Measurements from ENCODE around the gene PRTG. TPM values are rescaled to one million over a fixed set of nuclear protein-coding genes. Genes with fewer than 3 reads are reported as not detected.

Gene PRTG
- total RNA-seq, 1 donor from 2014 or later = under 0.01 TPM

DNA sequence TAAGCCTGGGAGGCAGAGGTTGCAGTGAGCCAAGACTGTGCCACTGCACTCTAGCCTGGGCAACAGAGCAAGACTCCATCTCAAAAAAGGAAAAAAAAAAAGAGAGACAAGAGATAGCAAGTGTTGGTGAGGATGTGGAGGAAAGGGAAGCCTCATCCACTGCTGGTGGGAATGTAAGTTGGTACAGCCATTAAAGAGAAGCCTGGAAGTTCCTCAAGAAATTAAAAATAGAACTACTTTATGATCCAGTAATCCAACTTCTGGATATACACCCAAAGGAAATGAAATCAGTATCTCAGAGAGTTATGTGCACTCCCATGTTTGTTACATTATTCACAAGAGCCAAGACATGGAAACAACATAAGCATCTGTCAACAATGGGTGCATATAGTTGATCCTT is 169.7 kb downstream of the PRTG start:
- H3K27me3 ChIP-seq (ENCODE audit: control insufficient read depth, insufficient read depth, low read length) = no peaks in the 10 kb centered on the region
- DNase-seq (ENCODE audit: low read depth) (no peak), FAIRE-seq (no peak)
- no peak overlapping the region for H3K4me3 ChIP-seq (ENCODE audit: low read depth, low read length)
- H3K36me3 ChIP-seq (ENCODE audit: control insufficient read depth, insufficient read depth, low read length) = no peaks in the 10 kb centered on the region
- TF ChIP-seq, protein P1, sequence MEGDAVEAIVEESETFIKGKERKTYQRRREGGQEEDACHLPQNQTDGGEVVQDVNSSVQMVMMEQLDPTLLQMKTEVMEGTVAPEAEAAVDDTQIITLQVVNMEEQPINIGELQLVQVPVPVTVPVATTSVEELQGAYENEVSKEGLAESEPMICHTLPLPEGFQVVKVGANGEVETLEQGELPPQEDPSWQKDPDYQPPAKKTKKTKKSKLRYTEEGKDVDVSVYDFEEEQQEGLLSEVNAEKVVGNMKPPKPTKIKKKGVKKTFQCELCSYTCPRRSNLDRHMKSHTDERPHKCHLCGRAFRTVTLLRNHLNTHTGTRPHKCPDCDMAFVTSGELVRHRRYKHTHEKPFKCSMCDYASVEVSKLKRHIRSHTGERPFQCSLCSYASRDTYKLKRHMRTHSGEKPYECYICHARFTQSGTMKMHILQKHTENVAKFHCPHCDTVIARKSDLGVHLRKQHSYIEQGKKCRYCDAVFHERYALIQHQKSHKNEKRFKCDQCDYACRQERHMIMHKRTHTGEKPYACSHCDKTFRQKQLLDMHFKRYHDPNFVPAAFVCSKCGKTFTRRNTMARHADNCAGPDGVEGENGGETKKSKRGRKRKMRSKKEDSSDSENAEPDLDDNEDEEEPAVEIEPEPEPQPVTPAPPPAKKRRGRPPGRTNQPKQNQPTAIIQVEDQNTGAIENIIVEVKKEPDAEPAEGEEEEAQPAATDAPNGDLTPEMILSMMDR (IDR thresholded peaks at IDR 0.05; ENCODE audit: insufficient read depth, low read length, severe bottlenecking) = no peak

DNA sequence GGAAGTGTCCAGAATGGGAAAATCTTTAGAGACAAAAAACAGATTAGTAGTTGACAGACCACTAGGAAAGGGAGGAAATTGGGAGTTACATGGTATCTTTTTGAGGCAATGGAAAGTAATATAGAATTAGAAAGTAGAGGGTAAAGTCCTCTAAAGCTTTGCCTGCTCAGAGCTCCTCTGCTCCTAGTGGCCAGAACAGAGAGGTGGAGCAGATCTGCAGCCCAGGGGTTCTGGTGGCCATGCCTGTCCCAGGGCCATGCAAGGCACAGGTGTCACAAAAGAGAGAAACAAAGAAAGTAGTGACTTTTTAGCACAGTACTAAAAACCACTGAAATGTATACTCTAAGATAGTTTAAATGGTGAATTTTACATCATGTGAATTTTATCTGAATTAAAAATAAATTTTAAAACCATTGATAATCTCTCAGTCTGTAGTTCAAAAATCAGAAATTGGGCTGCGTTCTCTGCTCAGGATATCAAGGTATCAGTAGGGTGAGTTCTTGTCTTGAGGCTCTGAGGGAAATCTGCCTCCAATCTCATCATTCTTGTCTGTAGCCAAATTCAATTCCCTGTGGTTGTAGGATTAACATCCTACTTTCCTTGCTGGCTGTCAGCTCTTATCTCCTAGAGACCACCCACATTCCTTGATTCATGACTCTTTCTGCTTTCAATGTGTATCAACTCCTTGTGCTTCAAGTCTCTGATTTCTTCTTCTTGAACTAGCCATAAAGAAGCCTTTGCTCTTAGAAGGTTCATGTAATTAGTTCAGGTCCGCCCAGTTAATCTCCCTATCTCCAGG is 178.4 kb downstream of the PRTG start:
- Histone ChIP-seq H3K36me3 (ENCODE audit: control insufficient read depth, insufficient read depth, low read length) (no peaks in the 10 kb centered on the region), H3K27me3 (ENCODE audit: control insufficient read depth, insufficient read depth, low read length) (no peaks in the 10 kb centered on the region), H3K4me3 (ENCODE audit: low read depth, low read length) (no peak overlapping the region)
- FAIRE-seq (no peak), DNase-seq (ENCODE audit: low read depth) (no peak)
- TF ChIP-seq, protein P1 (IDR thresholded peaks at IDR 0.05; ENCODE audit: insufficient read depth, low read length, severe bottlenecking) = no peak

DNA sequence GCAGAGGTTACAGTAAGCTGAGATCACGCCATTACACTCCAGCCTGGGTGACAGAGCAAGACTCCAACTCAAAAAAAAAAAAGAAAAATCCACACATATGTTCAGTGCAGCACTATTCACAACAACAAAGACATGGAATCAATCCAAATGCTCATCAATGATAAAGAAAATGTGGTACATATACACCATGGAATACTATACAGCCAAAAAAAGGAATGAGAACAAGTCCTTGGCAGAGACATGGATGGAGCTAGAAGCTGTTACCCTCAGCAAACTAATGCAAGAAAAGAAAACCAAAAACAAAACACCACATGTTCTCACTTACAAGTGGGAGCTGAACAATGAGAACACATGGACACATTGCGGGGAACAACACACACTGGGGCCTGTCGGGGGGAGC is 180.4 kb downstream of the PRTG start:
- FAIRE-seq (no peak), DNase-seq (ENCODE audit: low read depth) (no peak)
- TF ChIP-seq, protein P1 (IDR thresholded peaks at IDR 0.05; ENCODE audit: insufficient read depth, low read length, severe bottlenecking) = no peak
- H3K27me3 ChIP-seq (ENCODE audit: control insufficient read depth, insufficient read depth, low read length) = no peaks in the 10 kb centered on the region
- H3K4me3 ChIP-seq (ENCODE audit: low read depth, low read length) = no peak overlapping the region
- no peaks in the 10 kb centered on the region for H3K36me3 ChIP-seq (ENCODE audit: control insufficient read depth, insufficient read depth, low read length)

Other genes starting within 250 kb of the PRTG start
- gene DNAAF4, start 234.9 kb downstream of the PRTG start, total RNA-seq = 0.38 and 0.53 TPM in 2 replicates
- 1.1 and 1.3 TPM in 2 replicates for gene PYGO1, start 154.8 kb downstream of the PRTG start, total RNA-seq